Stimulated activated CD4-positive, alpha-beta T cell treated with anti-CD3 and anti-CD28 coated beads, Interleukin-4, amount 100 ng/mL, for 24 hours (primary cell): ENCODE results near the gene LEF1.

Experiments
- DNase-seq: peaks from one replicate; pipeline ENCODE4 v3.0.0-alpha.2; 2020

Gene LEF1

GRCh38 chr4:108174856-108175255 lies 6.1 kb upstream of the LEF1 start:
- DNase-seq: no peak

- no peak for DNase-seq
Measured at GRCh38 chr4:108173599-108174057, 4.9 kb upstream of the LEF1 start.

DNA sequence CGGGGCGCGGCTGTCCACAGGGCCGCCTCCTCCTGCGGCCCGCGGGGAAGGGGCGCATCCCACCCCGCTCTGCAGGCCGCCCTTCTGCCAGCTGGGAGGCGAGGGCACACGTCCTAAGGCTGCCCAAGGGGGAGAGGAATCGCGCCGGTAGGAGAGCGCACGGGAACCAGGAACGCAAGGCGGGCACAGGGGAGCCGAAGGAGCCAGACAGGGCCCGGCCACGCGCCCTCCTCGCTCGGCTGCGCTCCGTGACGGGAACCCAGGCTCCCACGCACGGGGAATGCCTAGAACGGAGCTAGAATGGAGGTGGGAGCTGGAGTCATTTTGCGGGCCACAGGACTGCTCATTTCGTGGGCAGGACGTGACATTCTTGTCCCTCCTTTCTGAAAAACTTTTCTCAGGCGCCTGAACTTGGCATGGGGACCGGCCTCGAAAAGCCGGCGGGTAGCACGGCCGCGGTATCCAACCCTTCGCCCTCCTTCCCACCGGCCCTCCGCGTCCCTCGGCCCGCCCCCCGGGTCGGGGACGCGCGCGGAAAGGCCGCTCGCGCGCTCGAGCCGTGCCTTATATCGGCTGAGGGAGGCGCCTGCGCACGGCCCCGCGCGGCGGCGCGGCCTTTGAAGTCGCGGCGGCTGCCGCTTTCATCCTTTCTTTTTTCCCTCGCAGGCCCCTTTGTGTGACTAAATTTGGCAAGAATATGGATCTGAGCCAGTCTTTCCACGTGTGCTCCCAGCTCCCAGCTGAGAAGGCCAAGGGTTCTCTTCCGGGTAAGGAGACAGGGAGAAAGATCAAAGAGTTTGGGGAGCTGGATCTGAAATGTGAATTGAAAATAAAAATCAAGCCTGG lies 4.2 kb upstream of the LEF1 start:
- peak; percentile 73 for DNase-seq

DNA sequence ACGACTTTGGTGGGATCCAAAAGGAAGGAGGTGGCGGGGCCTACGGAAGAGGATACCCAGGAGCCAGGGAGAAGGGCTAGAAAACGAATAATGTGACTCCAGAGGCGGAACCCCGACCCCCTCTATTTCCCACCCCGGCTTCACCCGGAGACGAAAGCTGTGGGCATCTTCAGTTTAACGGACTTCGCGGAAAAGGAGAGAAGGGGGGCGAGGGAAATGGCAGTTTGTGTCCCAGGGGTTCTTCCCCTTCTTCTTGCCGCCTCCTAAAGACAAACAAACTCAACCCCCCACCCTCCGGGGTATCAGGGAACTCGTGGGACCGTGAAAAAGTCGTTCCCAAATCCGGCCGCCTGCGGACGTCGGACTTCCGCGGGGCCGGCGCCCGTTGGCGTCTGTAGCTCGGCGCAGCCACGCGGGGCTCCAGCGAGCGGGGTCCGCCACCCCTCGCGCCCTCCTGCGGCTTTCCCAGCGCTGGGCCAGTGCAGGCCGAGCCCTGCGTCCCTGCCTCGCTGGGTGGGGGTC lies 3.6 kb upstream of the LEF1 start:
- DNase-seq: peak; percentile 40

DNA sequence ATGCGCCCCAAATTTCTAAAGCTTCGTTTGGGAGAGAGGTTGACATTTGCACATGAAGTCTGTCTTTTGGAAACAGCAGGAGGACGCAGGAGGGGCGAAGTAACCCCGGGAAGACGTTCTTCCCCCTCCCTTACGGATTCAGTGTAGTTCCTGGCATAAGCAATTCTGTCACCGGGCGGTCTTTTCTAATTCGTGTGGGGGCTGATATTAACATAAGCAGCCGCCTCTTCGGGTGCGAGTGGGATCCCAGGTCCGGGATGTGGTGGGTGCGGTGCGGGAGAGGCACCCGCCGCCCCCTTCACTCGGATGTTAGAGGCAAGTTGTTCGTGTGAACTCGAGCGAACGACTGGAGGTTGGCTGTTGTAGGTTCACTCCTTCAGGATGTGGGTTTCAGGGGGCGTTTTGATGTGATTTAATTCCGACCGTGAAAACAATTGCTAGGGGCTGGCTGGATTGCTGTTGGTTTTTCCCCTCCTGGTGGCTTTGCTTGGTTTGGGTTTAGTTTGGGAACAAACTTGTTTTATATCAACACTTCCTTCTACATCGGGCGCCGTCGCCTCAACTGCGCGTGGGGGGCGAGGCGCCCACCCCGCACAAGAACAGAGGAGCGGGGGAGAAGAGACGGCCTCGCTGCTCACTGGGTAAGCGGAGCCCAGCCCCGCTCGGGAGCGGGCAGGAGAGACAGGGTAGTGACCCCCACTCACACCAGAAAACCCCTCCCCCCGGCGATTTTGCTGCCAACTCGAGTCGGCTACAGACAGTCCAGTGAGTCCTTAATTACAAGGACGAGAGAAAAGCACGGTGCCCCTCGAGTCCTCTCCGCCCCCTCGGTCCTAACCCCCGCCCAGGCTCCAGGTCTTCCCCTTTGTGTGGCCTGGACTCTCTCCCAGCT lies 2.9 kb upstream of the LEF1 start:
- DNase-seq: peak; percentile 64

DNA sequence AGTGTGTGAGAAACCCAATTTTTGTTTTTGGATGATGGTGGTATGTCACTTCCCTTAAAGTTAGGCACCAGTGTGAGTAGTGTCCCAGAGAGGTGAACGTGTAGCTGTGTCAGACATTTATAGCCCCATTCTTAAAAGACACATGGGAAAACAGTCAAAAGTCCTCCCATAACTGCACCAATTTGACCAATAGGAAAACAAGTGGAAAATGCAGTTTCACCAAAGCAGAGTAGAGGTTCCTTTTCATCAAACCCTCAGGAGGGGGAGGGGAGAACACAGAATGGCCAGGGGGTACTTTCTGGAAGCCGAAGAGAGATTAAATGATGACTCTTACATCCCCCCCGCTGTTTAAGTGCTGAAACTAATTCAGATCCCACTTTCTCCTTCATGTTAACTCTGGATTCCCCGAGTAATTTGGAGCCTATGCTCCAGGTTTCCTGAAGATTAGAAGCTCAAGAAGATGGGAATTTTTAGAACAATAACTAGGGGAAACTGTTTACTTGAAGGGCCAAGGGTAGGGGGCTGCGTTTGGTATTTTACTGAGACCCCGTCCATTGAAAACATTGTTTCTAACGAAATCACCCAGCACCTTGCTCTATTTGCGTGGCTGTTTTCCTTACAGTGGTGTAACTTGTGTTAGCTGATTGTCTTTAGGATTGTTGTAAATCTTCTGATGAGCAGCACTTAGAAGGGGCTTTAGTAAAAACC lies 2.1 kb upstream of the LEF1 start:
- no peak for DNase-seq

DNA sequence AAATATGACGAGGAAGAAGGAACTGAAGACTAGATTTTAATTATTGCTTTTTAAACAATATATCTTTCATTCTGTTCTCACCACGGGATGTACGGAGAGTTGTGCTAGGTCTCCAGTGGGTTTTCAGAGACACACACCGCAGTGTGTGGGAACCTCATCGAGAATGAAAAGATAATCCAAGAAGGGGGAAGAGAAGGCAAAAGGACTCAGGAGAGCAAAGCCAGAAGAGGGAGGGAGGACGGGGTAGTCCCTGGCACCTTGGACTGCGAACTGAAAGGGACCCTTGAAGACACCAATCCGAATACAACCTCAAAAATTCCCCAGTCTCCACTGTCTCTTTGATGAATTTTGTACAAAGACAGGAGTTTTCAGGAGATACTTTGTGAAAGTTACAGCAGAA lies 932 bp upstream of the LEF1 start:
- DNase-seq: no peak

DNA sequence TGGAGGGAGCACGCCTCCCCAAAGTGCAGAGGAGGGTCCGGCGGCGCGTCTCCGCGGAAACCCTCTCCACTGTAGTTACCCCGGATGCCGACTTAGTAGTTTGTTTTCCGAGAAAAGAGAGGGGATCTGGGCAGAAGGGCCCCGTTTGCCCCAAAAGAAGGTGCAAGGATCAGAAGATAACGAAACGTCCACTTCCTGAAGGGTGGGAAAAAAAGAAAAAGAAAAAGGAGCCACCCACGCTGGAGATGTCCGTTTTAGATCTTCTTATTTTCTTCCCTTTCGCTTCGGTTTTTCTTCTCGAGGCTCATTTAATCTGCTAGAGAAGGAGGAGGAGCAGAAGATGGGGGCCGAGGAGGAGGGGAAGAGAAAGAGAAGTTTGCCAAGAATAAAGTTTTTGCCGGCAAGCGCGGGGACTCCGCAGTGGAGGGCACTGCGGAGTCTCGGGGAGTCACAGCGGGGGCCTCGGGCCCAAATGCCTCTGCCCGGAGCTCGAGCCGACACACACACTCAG lies 517 bp downstream of the LEF1 start:
- DNase-seq: no peak

DNA sequence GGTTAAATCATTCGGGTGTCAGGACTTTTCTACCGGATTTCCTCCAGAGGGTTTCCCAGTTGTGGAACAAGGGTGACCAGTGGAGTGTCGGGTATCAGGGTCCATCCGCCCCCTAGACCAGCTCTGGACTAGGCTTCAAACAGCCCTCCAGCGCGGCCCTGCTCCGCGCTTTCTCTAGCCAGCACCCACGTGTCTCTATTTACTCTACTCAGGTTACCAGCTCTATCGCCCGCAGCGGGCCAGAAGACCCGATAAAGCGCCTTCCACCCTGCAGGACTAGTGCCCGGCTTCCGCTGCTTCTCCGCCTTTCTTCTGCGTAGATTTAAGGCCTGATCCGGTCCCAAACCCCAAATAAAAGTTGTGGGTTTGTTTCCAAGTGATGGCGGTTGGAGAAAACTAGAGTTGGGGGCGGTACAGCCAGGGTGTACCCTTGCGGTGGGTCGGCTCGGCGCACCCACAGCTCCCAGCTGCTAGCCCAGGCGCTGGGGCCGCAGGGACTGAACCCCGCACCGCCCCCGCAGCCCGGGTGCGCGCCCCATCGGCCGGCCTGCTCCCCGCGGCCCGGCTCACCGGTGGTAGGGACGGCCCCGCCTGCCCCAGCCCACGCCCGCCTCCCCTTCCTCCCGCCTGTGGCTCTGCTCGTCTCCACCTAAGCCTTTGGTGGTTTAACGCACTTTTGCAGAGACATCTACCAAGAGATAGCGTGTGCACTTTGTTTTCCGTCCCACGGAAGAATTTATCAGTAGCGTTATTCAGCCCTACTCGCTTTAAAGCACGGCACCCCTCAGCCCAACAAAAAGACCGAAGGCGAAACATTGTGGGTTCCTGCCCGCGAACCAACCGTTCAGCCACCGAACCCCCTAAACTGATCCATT lies 2.1 kb downstream of the LEF1 start:
- peak; percentile 69 for DNase-seq

DNA sequence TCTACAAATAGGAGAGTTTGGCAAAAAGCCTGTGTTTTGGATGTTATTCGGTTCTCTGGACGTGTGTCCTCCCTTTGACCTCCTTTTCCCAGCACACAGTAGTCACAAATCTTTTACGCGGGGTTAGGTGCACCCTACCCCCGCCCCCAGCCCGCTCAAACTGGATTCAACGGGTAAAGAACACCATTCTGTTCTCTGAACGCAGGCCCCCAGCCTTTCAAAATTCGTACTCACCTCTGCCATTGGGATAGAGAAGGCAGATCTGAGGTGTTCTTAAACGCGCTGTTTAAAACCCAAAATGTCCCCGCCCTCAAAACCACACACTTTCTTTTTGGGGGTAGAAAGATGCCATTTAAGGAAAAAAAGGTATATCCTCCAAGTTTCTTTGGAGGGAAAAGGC lies 2.7 kb downstream of the LEF1 start:
- DNase-seq: peak; percentile 53

- no peak for DNase-seq
Measured at GRCh38 chr4:108165586-108165985, 3.1 kb downstream of the LEF1 start.

- DNase-seq: no peak
Measured at GRCh38 chr4:108163351-108163750, 5.4 kb downstream of the LEF1 start.

- DNase-seq: no peak
Measured at GRCh38 chr4:108160741-108161352, 7.9 kb downstream of the LEF1 start.

DNA sequence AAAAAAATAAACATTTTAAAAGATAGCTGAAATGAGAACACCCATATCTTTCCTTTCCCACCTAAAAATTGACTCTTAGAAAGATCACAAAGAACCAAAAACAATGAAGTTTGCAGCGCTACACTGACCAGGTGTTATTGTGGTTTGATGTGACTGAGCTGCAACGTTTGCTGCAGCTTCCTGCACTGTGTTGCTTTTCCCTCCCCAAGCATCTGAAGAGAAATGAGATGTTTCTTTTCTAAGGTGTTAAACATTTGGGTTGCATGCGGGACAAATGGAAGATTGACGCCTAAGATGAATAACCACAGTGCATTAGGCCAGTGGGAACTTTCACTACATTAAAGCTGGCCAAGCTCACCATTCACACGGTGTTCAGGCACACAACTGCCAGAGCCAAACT lies 8.9 kb downstream of the LEF1 start:
- no peak for DNase-seq

DNA sequence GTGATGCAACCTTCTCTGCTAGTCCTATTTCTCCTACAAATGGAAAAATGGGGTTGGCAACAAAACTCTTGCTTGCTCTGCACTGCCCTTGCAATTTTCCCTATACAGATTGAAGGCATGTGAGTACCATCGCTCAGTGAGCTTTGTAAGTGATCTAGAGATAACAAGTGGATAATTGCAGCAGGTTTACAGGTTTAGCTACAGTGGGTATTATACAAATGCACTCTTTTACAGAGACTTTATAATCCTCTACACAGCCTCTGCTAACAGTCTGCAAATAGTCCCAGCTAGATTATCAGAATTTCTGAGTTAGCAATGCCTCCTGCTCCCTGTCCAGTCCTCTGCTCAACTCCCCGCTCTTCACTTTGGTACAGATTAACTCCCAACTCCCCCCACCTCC lies 11.1 kb downstream of the LEF1 start:
- DNase-seq: no peak

GRCh38 chr4:108156391-108156790 lies 12.3 kb downstream of the LEF1 start:
- no peak for DNase-seq

DNA sequence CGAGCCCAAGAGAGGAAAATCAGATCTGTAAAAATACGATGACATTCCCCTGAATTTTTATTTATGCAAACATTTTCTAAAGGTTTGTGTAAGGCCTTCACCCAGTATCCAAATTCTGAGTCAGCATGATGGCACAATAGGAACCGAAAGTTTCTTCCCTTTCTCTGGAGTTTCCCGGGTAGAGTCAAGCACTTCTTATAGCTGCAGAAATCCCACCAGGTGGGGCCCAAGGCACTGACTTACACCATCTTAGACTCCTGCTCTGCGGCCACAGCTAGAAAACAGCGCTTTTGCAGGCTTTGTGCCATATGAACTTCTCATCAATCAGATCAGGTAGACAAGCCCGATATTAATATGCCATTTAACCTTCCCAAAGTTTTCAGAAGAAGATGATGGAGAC lies 13.4 kb downstream of the LEF1 start:
- peak; percentile 51 for DNase-seq

GRCh38 chr4:108152980-108153379 lies 15.8 kb downstream of the LEF1 start:
- DNase-seq: no peak

GRCh38 chr4:108149588-108150380 lies 18.9 kb downstream of the LEF1 start:
- DNase-seq: no peak

- DNase-seq: peak; percentile 41
Measured at GRCh38 chr4:108148316-108148715, 20.4 kb downstream of the LEF1 start.
